Lower leg skin (tissue), 3 donors: Measurements from ENCODE around the gene GTF2F2.

Experiments
- POLR2A ChIP-seq, 2 donors: fragments of 450-650 bp; IDR thresholded peaks; one replicate each; pipeline ENCODE4 v1.6.1; 2016 to 2017; ENCODE audit warnings: antibody characterized with exemption in 2 of 2, mild to moderate bottlenecking in 1 of 2, moderate library complexity in 1 of 2
- TF ChIP-seq, protein P1 (sequence below), 3 donors: fragments of 450-650 bp; IDR thresholded peaks; one replicate each; pipeline ENCODE4 v1.5.1; 2016; ENCODE audit warnings: antibody characterized with exemption in 3 of 3, mild to moderate bottlenecking in 3 of 3, moderate library complexity in 2 of 3

DNA sequence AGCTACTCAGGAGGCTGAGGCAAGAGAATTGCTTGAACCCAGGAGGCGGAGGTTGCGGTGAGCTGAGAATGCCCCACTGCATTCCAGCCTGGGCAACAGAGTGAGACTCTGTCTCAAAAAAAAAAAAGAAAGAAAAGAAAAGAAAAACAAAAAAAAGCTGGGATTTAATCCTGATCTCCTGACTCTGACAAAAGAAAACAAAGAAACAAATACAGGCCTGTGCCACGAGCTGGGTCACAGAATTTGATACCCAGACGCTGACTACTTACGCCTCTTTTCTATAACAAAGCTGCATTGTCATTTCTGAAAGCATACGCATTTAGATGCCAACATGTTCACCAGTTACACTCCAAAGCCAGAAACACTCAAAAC lies 18.2 kb upstream of the GTF2F2 start:
- TF ChIP-seq POLR2A (IDR thresholded peaks at IDR 0.05), result no peak
- TF ChIP-seq, protein P1, sequence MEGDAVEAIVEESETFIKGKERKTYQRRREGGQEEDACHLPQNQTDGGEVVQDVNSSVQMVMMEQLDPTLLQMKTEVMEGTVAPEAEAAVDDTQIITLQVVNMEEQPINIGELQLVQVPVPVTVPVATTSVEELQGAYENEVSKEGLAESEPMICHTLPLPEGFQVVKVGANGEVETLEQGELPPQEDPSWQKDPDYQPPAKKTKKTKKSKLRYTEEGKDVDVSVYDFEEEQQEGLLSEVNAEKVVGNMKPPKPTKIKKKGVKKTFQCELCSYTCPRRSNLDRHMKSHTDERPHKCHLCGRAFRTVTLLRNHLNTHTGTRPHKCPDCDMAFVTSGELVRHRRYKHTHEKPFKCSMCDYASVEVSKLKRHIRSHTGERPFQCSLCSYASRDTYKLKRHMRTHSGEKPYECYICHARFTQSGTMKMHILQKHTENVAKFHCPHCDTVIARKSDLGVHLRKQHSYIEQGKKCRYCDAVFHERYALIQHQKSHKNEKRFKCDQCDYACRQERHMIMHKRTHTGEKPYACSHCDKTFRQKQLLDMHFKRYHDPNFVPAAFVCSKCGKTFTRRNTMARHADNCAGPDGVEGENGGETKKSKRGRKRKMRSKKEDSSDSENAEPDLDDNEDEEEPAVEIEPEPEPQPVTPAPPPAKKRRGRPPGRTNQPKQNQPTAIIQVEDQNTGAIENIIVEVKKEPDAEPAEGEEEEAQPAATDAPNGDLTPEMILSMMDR (IDR thresholded peaks at IDR 0.05), result no peak
